Measurements from ENCODE around the gene PSME2. TPM values are rescaled to one million over a fixed set of nuclear protein-coding genes. Genes with fewer than 3 reads are reported as not detected.

The PSME2 gene
- polyA plus RNA-seq, 3 donors, result 237 to 593 (median 579) TPM

GRCh38 chr14:24188251-24189058, 42.0 kb upstream of the PSME2 start, which contains the start of gene IPO4:
TSS of gene IPO4 (minus strand) at chr14:24188816. CDS start at chr14:24188787, 29 bp downstream.
- Mint-ChIP-seq H3K4me1 (peaks cover 27% of the 10 kb centered on the region), H3K9me3 (no peaks in the 10 kb centered on the region), H3K4me3 (peak within 1 kb of the TSS; percentile 83 to 88), H3K27ac (peak within 1 kb of the TSS; percentile 69 to 95 (median 88)), H3K36me3 (peaks cover 51 to 65% of the 10 kb centered on the region in 2 donors), H3K27me3 (ENCODE audit: low read depth in 3 of 3) (peaks cover 0 to 3% (median 1%) of the 10 kb centered on the region in 3 donors)
- peak within 1 kb of the TSS; percentile 34 to 79 (median 62) for H3K4me3 ChIP-seq (replicated peaks in 1 of 3; ENCODE audit: low read depth in 2 of 3, low read length in 3 of 3)
- no peaks in the 10 kb centered on the region for H3K9me3 ChIP-seq (replicated peaks in 1 of 2; ENCODE audit: control insufficient read depth in 1 of 2, insufficient read depth in 1 of 2, low read length in 2 of 2)
- peak; percentile 97 to 99 (median 98) for DNase-seq
- H3K27me3 ChIP-seq (ENCODE audit: control insufficient read depth in 2 of 2, insufficient read depth in 2 of 2, low read length in 2 of 2), result no peaks in the 10 kb centered on the region
- H3K36me3 ChIP-seq (replicated peaks in 1 of 2; ENCODE audit: control insufficient read depth in 1 of 2, insufficient read depth in 2 of 2, low read length in 2 of 2), result peaks cover 23 to 61% of the 10 kb centered on the region in 2 donors
- no peak for TF ChIP-seq CTCF (IDR thresholded peaks at IDR 0.05)
- peaks cover 16% of the 10 kb centered on the region for H3K79me2 ChIP-seq (ENCODE audit: insufficient read depth, low read length)
- H3K4me1 ChIP-seq (ENCODE audit: control insufficient read depth in 1 of 2, insufficient read depth in 2 of 2, low read length in 2 of 2), result peaks cover 18 to 21% of the 10 kb centered on the region in 2 donors
- under 1% methylated on average over 63 of the region's 65 CpGs for WGBS (ENCODE audit: insufficient coverage)
- H3K9ac ChIP-seq (ENCODE audit: insufficient read depth, low read length, poor library complexity, severe bottlenecking), result peak within 1 kb of the TSS; percentile 60
- intact Hi-C loops (cut with micrococcal nuclease), result no loop called here
- H3K4me2 ChIP-seq (replicated peaks; ENCODE audit: extremely low read depth, low read length, poor library complexity, severe bottlenecking), result peak within 1 kb of the TSS; percentile 97
- no peaks in the 10 kb centered on the region for H4K20me1 ChIP-seq (ENCODE audit: insufficient read depth, low read length)
- H3K27ac ChIP-seq (ENCODE audit: low read depth in 1 of 2, low read length in 2 of 2), result peak within 1 kb of the TSS; percentile 40 to 55
- peak within 1 kb of the TSS; percentile 79 for H2AFZ ChIP-seq (ENCODE audit: insufficient read depth, low read depth, low read length, poor library complexity, severe bottlenecking)

DNA sequence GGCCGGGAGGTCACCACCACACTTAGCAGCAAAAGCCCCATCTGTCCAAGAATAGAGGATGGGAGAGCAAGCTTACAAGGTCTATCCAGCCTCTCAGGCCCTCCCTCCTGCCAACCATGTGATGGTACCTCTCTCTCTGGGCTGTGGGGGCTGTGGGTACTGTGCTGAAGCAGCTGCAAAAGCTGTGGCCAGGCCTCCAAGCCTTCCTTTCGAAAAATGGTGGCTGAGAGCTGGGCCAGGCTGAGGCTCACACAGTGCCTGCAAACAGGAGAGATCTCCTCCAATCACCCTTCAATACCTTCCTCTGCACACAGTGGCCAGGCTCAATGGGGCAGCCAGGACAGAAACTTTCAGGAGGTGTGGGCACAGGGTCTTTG, 41.1 kb upstream of the PSME2 start:
- H2AFZ ChIP-seq (ENCODE audit: insufficient read depth, low read depth, low read length, poor library complexity, severe bottlenecking), result peak overlapping the region; percentile 79
- no peaks in the 10 kb centered on the region for H3K9me3 Mint-ChIP-seq
- no peak for TF ChIP-seq CTCF (IDR thresholded peaks at IDR 0.05)
- no peaks in the 10 kb centered on the region for H3K27me3 ChIP-seq (ENCODE audit: control insufficient read depth in 2 of 2, insufficient read depth in 2 of 2, low read length in 2 of 2)
- H3K4me2 ChIP-seq (replicated peaks; ENCODE audit: extremely low read depth, low read length, poor library complexity, severe bottlenecking), result peak overlapping the region; percentile 97
- peak overlapping the region in 2 of 7 donors; percentile 41 to 95 for H3K27ac Mint-ChIP-seq
- peaks cover 18 to 21% of the 10 kb centered on the region in 2 donors for H3K4me1 ChIP-seq (ENCODE audit: control insufficient read depth in 1 of 2, insufficient read depth in 2 of 2, low read length in 2 of 2)
- intact Hi-C loops (cut with micrococcal nuclease), result no loop called here
- no peak overlapping the region for H3K27ac ChIP-seq (ENCODE audit: low read depth in 1 of 2, low read length in 2 of 2)
- H3K4me1 Mint-ChIP-seq, result peaks cover 25% of the 10 kb centered on the region
- peaks cover 0 to 3% (median 1%) of the 10 kb centered on the region in 3 donors for H3K27me3 Mint-ChIP-seq (ENCODE audit: low read depth in 3 of 3)
- H4K20me1 ChIP-seq (ENCODE audit: insufficient read depth, low read length), result no peaks in the 10 kb centered on the region
- WGBS (ENCODE audit: insufficient coverage), result no CpG with 5 or more reads among the region's 2 CpGs
- no peak for DNase-seq
- peaks cover 25 to 64% of the 10 kb centered on the region in 2 donors for H3K36me3 ChIP-seq (replicated peaks in 1 of 2; ENCODE audit: control insufficient read depth in 1 of 2, insufficient read depth in 2 of 2, low read length in 2 of 2)
- no peaks in the 10 kb centered on the region for H3K9me3 ChIP-seq (replicated peaks in 1 of 2; ENCODE audit: control insufficient read depth in 1 of 2, insufficient read depth in 1 of 2, low read length in 2 of 2)
- peaks cover 51 to 67% of the 10 kb centered on the region in 2 donors for H3K36me3 Mint-ChIP-seq
- peak overlapping the region in 1 of 3 experiments; percentile 79 for H3K4me3 ChIP-seq (replicated peaks in 1 of 3; ENCODE audit: low read depth in 2 of 3, low read length in 3 of 3)
- H3K9ac ChIP-seq (ENCODE audit: insufficient read depth, low read length, poor library complexity, severe bottlenecking), result no peak overlapping the region
- peak overlapping the region in 1 of 2 donors; percentile 83 for H3K4me3 Mint-ChIP-seq
- H3K79me2 ChIP-seq (ENCODE audit: insufficient read depth, low read length), result peaks cover 14% of the 10 kb centered on the region
